ENCODE results near the gene GRIFIN. TPM values are rescaled to one million over a fixed set of nuclear protein-coding genes. Genes with fewer than 3 reads are reported as not detected.

GRIFIN gene
- total RNA-seq, 1 donor from 2014 or later, result not detected

GRCh38 chr7:2499181-2499580, 23.0 kb upstream of the GRIFIN start:
- DNase-seq (ENCODE audit: low read depth), result no peak
- FAIRE-seq, result no peak
- no peaks in the 10 kb centered on the region for H3K79me2 ChIP-seq (ENCODE audit: insufficient read depth, low read length)
- Mint-ChIP-seq H3K36me3 (ENCODE audit: low read depth, unreplicated experiment) (no peaks in the 10 kb centered on the region), H3K9me3 (ENCODE audit: unreplicated experiment) (no peaks in the 10 kb centered on the region), H3K4me3 (ENCODE audit: unreplicated experiment) (no peak overlapping the region), H3K27me3 (ENCODE audit: low read depth, unreplicated experiment) (peaks cover 18% of the 10 kb centered on the region), H3K27ac (ENCODE audit: unreplicated experiment) (no peak overlapping the region), H3K4me1 (ENCODE audit: low read depth, unreplicated experiment) (peaks cover 3% of the 10 kb centered on the region)
- TF ChIP-seq CTCF (IDR thresholded peaks at IDR 0.05; ENCODE audit: insufficient read depth, low read depth, low read length) (no peak), EZH2 (IDR thresholded peaks at IDR 0.05; ENCODE audit: insufficient read depth, low read length) (no peak)
- H3K4me3 ChIP-seq (ENCODE audit: insufficient read depth, low read depth, low read length), result no peak overlapping the region
- no peak overlapping the region for H3K9ac ChIP-seq (ENCODE audit: low read length)
- H3K4me2 ChIP-seq (ENCODE audit: low read length), result no peak overlapping the region
- peaks cover 7% of the 10 kb centered on the region for H3K4me1 ChIP-seq (ENCODE audit: insufficient read depth, low read length)
- no peak overlapping the region for H2AFZ ChIP-seq (ENCODE audit: low read depth, low read length)
- no peaks in the 10 kb centered on the region for H3K36me3 ChIP-seq (ENCODE audit: insufficient read depth, low read length)
- no peaks in the 10 kb centered on the region for H3K27me3 ChIP-seq (ENCODE audit: insufficient read depth, low read length)
- H4K20me1 ChIP-seq (ENCODE audit: insufficient read depth, low read length), result no peaks in the 10 kb centered on the region
- no peak overlapping the region for H3K27ac ChIP-seq (ENCODE audit: low read depth, low read length)
- H3K9me3 ChIP-seq (ENCODE audit: insufficient read depth, low read depth, low read length), result no peaks in the 10 kb centered on the region

DNA sequence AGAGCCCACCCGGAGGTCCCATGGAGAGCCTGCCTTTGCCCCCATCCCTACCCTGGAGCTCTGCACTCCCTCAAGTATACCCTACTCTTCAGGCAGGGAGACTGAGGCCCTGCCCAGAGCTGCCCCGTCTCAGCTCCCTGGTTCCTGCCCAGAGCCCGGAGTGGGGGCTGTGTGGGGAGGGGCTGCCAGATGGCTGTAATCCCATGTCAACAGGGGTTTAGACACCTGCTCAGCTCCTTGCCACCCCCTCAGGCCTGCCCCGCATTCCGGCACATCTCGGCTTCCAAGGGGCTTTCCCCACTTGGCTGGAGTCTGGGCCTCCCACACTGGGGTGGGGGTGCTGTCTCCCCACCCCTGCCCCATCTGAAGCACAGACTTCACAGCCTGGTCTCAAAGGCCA, 22.5 kb upstream of the GRIFIN start:
- Histone ChIP-seq H3K27ac (ENCODE audit: low read depth, low read length) (no peak overlapping the region), H3K9ac (ENCODE audit: low read length) (no peak overlapping the region), H3K79me2 (ENCODE audit: insufficient read depth, low read length) (no peaks in the 10 kb centered on the region), H3K27me3 (ENCODE audit: insufficient read depth, low read length) (no peaks in the 10 kb centered on the region), H3K4me3 (ENCODE audit: insufficient read depth, low read depth, low read length) (no peak overlapping the region), H3K9me3 (ENCODE audit: insufficient read depth, low read depth, low read length) (no peaks in the 10 kb centered on the region), H3K4me1 (ENCODE audit: insufficient read depth, low read length) (peaks cover 7% of the 10 kb centered on the region), H3K4me2 (ENCODE audit: low read length) (no peak overlapping the region), H3K36me3 (ENCODE audit: insufficient read depth, low read length) (no peaks in the 10 kb centered on the region), H4K20me1 (ENCODE audit: insufficient read depth, low read length) (no peaks in the 10 kb centered on the region), H2AFZ (ENCODE audit: low read depth, low read length) (no peak overlapping the region)
- Mint-ChIP-seq H3K4me3 (ENCODE audit: unreplicated experiment) (no peak overlapping the region), H3K36me3 (ENCODE audit: low read depth, unreplicated experiment) (no peaks in the 10 kb centered on the region), H3K27me3 (ENCODE audit: low read depth, unreplicated experiment) (peaks cover 15% of the 10 kb centered on the region), H3K27ac (ENCODE audit: unreplicated experiment) (no peak overlapping the region), H3K9me3 (ENCODE audit: unreplicated experiment) (no peaks in the 10 kb centered on the region), H3K4me1 (ENCODE audit: low read depth, unreplicated experiment) (peaks cover 3% of the 10 kb centered on the region)
- FAIRE-seq (no peak), DNase-seq (ENCODE audit: low read depth) (no peak)
- TF ChIP-seq CTCF (IDR thresholded peaks at IDR 0.05; ENCODE audit: insufficient read depth, low read depth, low read length) (no peak), EZH2 (IDR thresholded peaks at IDR 0.05; ENCODE audit: insufficient read depth, low read length) (no peak)

GRCh38 chr7:2497500-2498336, 21.5 kb upstream of the GRIFIN start:
- Histone ChIP-seq H2AFZ (ENCODE audit: low read depth, low read length) (no peak overlapping the region), H3K27me3 (ENCODE audit: insufficient read depth, low read length) (no peaks in the 10 kb centered on the region), H3K4me1 (ENCODE audit: insufficient read depth, low read length) (peaks cover 10% of the 10 kb centered on the region), H3K27ac (ENCODE audit: low read depth, low read length) (no peak overlapping the region), H3K4me3 (ENCODE audit: insufficient read depth, low read depth, low read length) (no peak overlapping the region), H4K20me1 (ENCODE audit: insufficient read depth, low read length) (no peaks in the 10 kb centered on the region), H3K4me2 (ENCODE audit: low read length) (no peak overlapping the region), H3K9me3 (ENCODE audit: insufficient read depth, low read depth, low read length) (no peaks in the 10 kb centered on the region), H3K79me2 (ENCODE audit: insufficient read depth, low read length) (no peaks in the 10 kb centered on the region), H3K9ac (ENCODE audit: low read length) (no peak overlapping the region), H3K36me3 (ENCODE audit: insufficient read depth, low read length) (no peaks in the 10 kb centered on the region)
- DNase-seq (ENCODE audit: low read depth) (no peak), FAIRE-seq (no peak)
- peaks cover 17% of the 10 kb centered on the region for H3K27me3 Mint-ChIP-seq (ENCODE audit: low read depth, unreplicated experiment)
- no peak overlapping the region for H3K4me3 Mint-ChIP-seq (ENCODE audit: unreplicated experiment)
- TF ChIP-seq CTCF (IDR thresholded peaks at IDR 0.05; ENCODE audit: insufficient read depth, low read depth, low read length) (no peak), EZH2 (IDR thresholded peaks at IDR 0.05; ENCODE audit: insufficient read depth, low read length) (no peak)
- H3K9me3 Mint-ChIP-seq (ENCODE audit: unreplicated experiment), result no peaks in the 10 kb centered on the region
- no peak overlapping the region for H3K27ac Mint-ChIP-seq (ENCODE audit: unreplicated experiment)
- H3K4me1 Mint-ChIP-seq (ENCODE audit: low read depth, unreplicated experiment), result peaks cover 2% of the 10 kb centered on the region
- H3K36me3 Mint-ChIP-seq (ENCODE audit: low read depth, unreplicated experiment), result no peaks in the 10 kb centered on the region

Measured in astrocyte (in vitro differentiated cells and primary cell).